HEK293T (cell line): Measurements from ENCODE around the gene DHRS12.

Experiments
- ARNT ChIP-seq: fragments of 450-650 bp; IDR thresholded peaks from 2 replicates; pipeline ENCODE4 v1.6.1; 2017; ENCODE audit warnings: mild to moderate bottlenecking
- BHLHE40 ChIP-seq: fragments of 450-650 bp; IDR thresholded peaks from 2 replicates; pipeline ENCODE4 v1.6.1; 2016; ENCODE audit warnings: mild to moderate bottlenecking, moderate library complexity, borderline replicate concordance
- ELF4 ChIP-seq: fragments of 450-650 bp; IDR thresholded peaks from 2 replicates; pipeline ENCODE4 v1.6.1; 2017; ENCODE audit warnings: antibody characterized with exemption
- FOXA1 ChIP-seq: fragments of 450-650 bp; IDR thresholded peaks from 2 replicates; pipeline ENCODE4 v1.6.1; 2016; ENCODE audit warnings: mild to moderate bottlenecking
- FOXK2 ChIP-seq: fragments of 450-650 bp; IDR thresholded peaks from 2 replicates; pipeline ENCODE4 v1.6.1; 2016; ENCODE audit warnings: mild to moderate bottlenecking
- FOXM1 ChIP-seq: fragments of 450-650 bp; IDR thresholded peaks from 2 replicates; pipeline ENCODE4 v1.6.1; 2017; ENCODE audit warnings: mild to moderate bottlenecking, borderline replicate concordance
- HDGF ChIP-seq: fragments of 450-650 bp; IDR thresholded peaks from 2 replicates; pipeline ENCODE4 v1.6.1; 2017; ENCODE audit warnings: antibody characterized with exemption, borderline replicate concordance
- L3MBTL2 ChIP-seq: fragments of 450-650 bp; conservative IDR thresholded peaks from 2 replicates; pipeline ENCODE4 v1.6.1; 2016; ENCODE audit warnings: mild to moderate bottlenecking
- NFRKB ChIP-seq: fragments of 450-650 bp; IDR thresholded peaks from 2 replicates; pipeline ENCODE4 v1.6.1; 2016; ENCODE audit warnings: mild to moderate bottlenecking, moderate library complexity
- SP1 ChIP-seq: fragments of 450-650 bp; IDR thresholded peaks from 2 replicates; pipeline ENCODE4 v1.6.1; 2017
- SUZ12 ChIP-seq: fragments of 450-650 bp; IDR thresholded peaks from 2 replicates; pipeline ENCODE4 v1.6.1; 2016; ENCODE audit warnings: mild to moderate bottlenecking
- TARDBP ChIP-seq: fragments of 450-650 bp; IDR thresholded peaks from 2 replicates; pipeline ENCODE4 v1.6.1; 2016
- ZNF384 ChIP-seq: fragments of 450-650 bp; IDR thresholded peaks from 2 replicates; pipeline ENCODE4 v1.6.1; 2016

GRCh38 chr13:51760592-51760991 lies 43.4 kb downstream of the DHRS12 start:
- TF ChIP-seq BHLHE40 (no peak), L3MBTL2 (no peak), SUZ12 (no peak), SP1 (no peak), NFRKB (no peak), FOXK2 (no peak), ARNT (no peak), ZNF384 (no peak), HDGF (no peak), TARDBP (no peak), FOXM1 (no peak), FOXA1 (no peak), ELF4 (no peak)
